Measurements from ENCODE around the gene PUS10.
"Not testable (repeated sequence)": the region's sequence is repeated elsewhere in the genome, so short reads cannot be mapped to it uniquely, and the experiment has no call there.

Gene PUS10

GRCh38 chr2:61017556-61018317 lies at the start of gene PUS10, which contains the start of gene PEX13:
PUS10 (minus strand) TSS chr2:61018255; CDS start chr2:61011890, 6,365 bp downstream.
PEX13 (plus strand) TSS chr2:61017720; CDS start chr2:61017760, 40 bp downstream.
- Mint-ChIP-seq H3K4me1 (ENCODE audit: low read depth) (peaks cover 60% of the 10 kb centered on the region), H3K9me3 (no peaks in the 10 kb centered on the region), H3K4me3 (peak within 1 kb of the TSS; percentile 97), H3K27ac (peak within 1 kb of the TSS; percentile 98), H3K27me3 (no peaks in the 10 kb centered on the region), H3K36me3 (ENCODE audit: low read depth) (peaks cover 45% of the 10 kb centered on the region)
- DNase-seq: peak; percentile 85

GRCh38 chr2:61065714-61066709 lies 48.0 kb upstream of the PUS10 start, which contains the start of gene SANBR:
SANBR (plus strand) TSS chr2:61065871; CDS start chr2:61070351, 4,480 bp downstream.
- H3K4me1 Mint-ChIP-seq (ENCODE audit: low read depth): peaks cover 11% of the 10 kb centered on the region
- no peaks in the 10 kb centered on the region for H3K9me3 Mint-ChIP-seq
- H3K4me3 Mint-ChIP-seq: peak within 1 kb of the TSS; percentile 85
- no peaks in the 10 kb centered on the region for H3K27me3 Mint-ChIP-seq
- H3K27ac Mint-ChIP-seq: peak within 1 kb of the TSS; percentile 87
- peaks cover 1% of the 10 kb centered on the region for H3K36me3 Mint-ChIP-seq (ENCODE audit: low read depth)
- DNase-seq: peak; percentile 87

DNA sequence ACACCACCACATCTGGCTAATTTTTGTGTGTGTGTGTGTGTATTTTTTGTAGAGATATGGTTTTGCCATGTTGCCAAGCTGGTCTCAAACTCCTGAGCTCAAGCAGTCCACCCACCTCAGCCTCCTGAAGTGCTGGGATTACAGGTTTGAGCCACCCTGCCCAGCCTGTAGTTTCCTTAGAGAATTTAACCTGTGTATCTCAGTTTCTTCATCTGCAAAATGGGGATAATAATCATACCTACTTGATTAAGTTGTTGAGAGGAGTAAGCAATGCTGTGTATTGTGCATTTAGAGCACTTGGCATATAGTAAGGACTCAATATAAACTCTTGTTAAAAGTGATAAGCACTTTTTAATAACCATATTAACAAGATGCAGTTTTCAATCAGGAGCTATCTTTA lies 41.3 kb upstream of the PUS10 start:
- no peaks in the 10 kb centered on the region for H3K9me3 Mint-ChIP-seq
- no peak for DNase-seq
- H3K27ac Mint-ChIP-seq: no peak overlapping the region
- H3K4me1 Mint-ChIP-seq (ENCODE audit: low read depth): peaks cover 2% of the 10 kb centered on the region
- H3K27me3 Mint-ChIP-seq: no peaks in the 10 kb centered on the region
- H3K36me3 Mint-ChIP-seq (ENCODE audit: low read depth): peaks cover 15% of the 10 kb centered on the region
- H3K4me3 Mint-ChIP-seq: no peak overlapping the region

- Mint-ChIP-seq H3K9me3 (no peaks in the 10 kb centered on the region), H3K27ac (no peak overlapping the region), H3K4me3 (no peak overlapping the region)
These were observed 39.5 kb upstream of the PUS10 start for GRCh38 chr2:61057562-61057961.

DNA sequence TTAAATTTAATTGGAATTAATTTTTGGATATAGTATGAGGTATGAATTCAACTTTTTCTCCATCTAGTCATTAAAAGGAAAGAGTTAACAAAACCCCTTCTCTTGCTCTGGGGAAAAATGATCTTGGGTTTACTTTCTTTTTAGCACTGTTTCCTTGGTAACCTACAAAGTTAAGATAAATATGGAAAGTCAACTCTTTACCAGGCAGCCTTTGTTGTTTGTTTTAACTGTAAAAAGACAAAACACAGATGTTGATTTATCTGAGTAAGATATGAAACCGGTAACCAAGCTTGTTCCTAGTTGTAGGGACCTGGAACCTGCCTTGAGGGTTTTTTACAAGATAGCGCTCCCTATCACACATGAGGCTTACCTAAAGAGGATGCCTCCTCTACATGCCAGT lies 37.5 kb upstream of the PUS10 start:
- peaks cover 30% of the 10 kb centered on the region for H3K36me3 Mint-ChIP-seq (ENCODE audit: low read depth)
- no peak overlapping the region for H3K4me3 Mint-ChIP-seq
- no peaks in the 10 kb centered on the region for H3K27me3 Mint-ChIP-seq
- H3K27ac Mint-ChIP-seq: no peak overlapping the region
- H3K4me1 Mint-ChIP-seq (ENCODE audit: low read depth): peaks cover 2% of the 10 kb centered on the region
- DNase-seq: no peak
- H3K9me3 Mint-ChIP-seq: no peaks in the 10 kb centered on the region

More at GRCh38 chr2:61057562-61057961, 39.5 kb upstream of the PUS10 start:
- Mint-ChIP-seq H3K4me1 (ENCODE audit: low read depth) (peaks cover 2% of the 10 kb centered on the region), H3K36me3 (ENCODE audit: low read depth) (peaks cover 21% of the 10 kb centered on the region), H3K27me3 (no peaks in the 10 kb centered on the region)
- DNase-seq: no peak

- Mint-ChIP-seq H3K36me3 (ENCODE audit: low read depth) (peaks cover 74% of the 10 kb centered on the region), H3K4me1 (ENCODE audit: low read depth) (peaks cover 21% of the 10 kb centered on the region)
These were observed 27.9 kb upstream of the PUS10 start for GRCh38 chr2:61045999-61046398.

DNA sequence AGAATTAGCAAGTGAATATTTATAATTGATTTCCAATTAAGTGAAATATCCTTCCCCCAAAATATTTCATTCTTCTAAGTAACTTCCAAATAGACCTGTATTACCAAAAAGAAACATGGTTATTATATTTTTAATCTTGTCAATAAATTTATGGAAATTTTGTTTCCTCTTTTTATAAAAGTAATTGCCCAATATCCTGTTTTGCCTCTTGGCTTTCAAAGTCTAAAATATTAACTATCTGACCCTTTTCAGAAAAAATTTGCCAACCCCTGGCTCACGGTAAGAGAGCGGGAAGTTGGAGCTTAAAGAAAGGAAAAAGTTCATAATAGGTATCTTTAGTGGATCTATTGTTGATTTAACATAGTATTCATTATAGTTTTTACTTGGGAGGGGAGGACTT lies 27.2 kb upstream of the PUS10 start:
- peaks cover 68% of the 10 kb centered on the region for H3K36me3 Mint-ChIP-seq (ENCODE audit: low read depth)
- H3K27me3 Mint-ChIP-seq: no peaks in the 10 kb centered on the region
- no peak overlapping the region for H3K27ac Mint-ChIP-seq
- peaks cover 23% of the 10 kb centered on the region for H3K4me1 Mint-ChIP-seq (ENCODE audit: low read depth)
- H3K9me3 Mint-ChIP-seq: no peaks in the 10 kb centered on the region
- DNase-seq: no peak
- no peak overlapping the region for H3K4me3 Mint-ChIP-seq

More at GRCh38 chr2:61045999-61046398, 27.9 kb upstream of the PUS10 start:
- Mint-ChIP-seq H3K4me3 (no peak overlapping the region), H3K27me3 (no peaks in the 10 kb centered on the region), H3K9me3 (no peaks in the 10 kb centered on the region), H3K27ac (no peak overlapping the region)
- DNase-seq: no peak

DNA sequence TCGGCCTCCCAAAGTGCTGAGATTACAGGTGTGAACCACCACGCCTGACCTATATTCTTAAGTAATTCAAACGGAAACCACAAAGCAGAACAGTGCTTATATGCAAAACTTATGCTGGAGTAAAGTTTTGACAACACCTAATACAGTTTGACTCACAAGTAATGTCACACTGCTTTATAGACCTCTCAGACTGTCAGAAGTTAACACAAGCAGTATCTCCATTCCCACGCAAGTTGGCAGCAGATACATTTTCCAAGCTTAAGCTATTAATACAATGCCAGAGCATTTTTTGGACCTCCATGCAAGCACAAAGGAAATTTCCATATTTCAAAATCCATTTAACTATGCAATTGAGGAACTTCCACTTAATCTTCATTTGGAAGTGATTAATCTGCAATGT lies 26.6 kb upstream of the PUS10 start:
- Mint-ChIP-seq H3K4me1 (ENCODE audit: low read depth) (peaks cover 25% of the 10 kb centered on the region), H3K9me3 (no peaks in the 10 kb centered on the region), H3K27ac (no peak overlapping the region), H3K36me3 (ENCODE audit: low read depth) (peaks cover 64% of the 10 kb centered on the region), H3K4me3 (no peak overlapping the region), H3K27me3 (no peaks in the 10 kb centered on the region)
- no peak for DNase-seq

GRCh38 chr2:61042807-61043206 lies 24.8 kb upstream of the PUS10 start:
- peaks cover 26% of the 10 kb centered on the region for H3K4me1 Mint-ChIP-seq (ENCODE audit: low read depth)
- H3K4me3 Mint-ChIP-seq: no peak overlapping the region
- DNase-seq: no peak
- H3K36me3 Mint-ChIP-seq (ENCODE audit: low read depth): peaks cover 47% of the 10 kb centered on the region
- H3K27me3 Mint-ChIP-seq: no peaks in the 10 kb centered on the region
- no peak overlapping the region for H3K27ac Mint-ChIP-seq
- peaks cover 7% of the 10 kb centered on the region for H3K9me3 Mint-ChIP-seq

GRCh38 chr2:61036643-61037042 lies 18.6 kb upstream of the PUS10 start:
- not testable (repeated sequence) for H3K27me3 Mint-ChIP-seq, H3K4me3 Mint-ChIP-seq, DNase-seq, H3K27ac Mint-ChIP-seq
- Mint-ChIP-seq H3K36me3 (ENCODE audit: low read depth) (peaks cover 50% of the 10 kb centered on the region), H3K4me1 (ENCODE audit: low read depth) (peaks cover 12% of the 10 kb centered on the region), H3K9me3 (peaks cover 10% of the 10 kb centered on the region)

DNA sequence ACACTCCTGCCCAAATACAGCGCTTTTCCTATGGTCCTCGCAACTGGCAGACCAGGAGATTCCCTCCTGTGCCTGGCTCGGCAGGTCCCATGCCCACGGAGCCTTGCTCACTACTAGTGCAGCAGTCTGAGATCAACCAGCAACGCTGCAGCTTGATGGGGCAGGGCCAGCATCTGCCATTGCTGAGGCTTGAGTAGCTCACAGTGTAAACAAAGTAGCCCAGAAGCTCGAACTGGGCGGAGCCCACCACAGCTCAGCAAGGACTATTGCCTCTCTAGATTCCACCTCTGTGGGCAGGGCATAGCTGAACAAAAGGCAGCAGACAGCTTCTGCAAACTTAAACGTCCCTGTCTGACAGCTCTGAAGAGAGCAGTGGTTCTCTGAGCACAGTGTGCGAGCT lies 16.5 kb upstream of the PUS10 start:
- Mint-ChIP-seq H3K36me3 (ENCODE audit: low read depth) (peaks cover 56% of the 10 kb centered on the region), H3K9me3 (peaks cover 10% of the 10 kb centered on the region)
- not testable (repeated sequence) for H3K4me3 Mint-ChIP-seq; DNase-seq; H3K27ac Mint-ChIP-seq; H3K27me3 Mint-ChIP-seq; H3K4me1 Mint-ChIP-seq (ENCODE audit: low read depth)

- peaks cover 8% of the 10 kb centered on the region for H3K4me1 Mint-ChIP-seq (ENCODE audit: low read depth)
- no peak overlapping the region for H3K4me3 Mint-ChIP-seq
- peaks cover 48% of the 10 kb centered on the region for H3K36me3 Mint-ChIP-seq (ENCODE audit: low read depth)
- no peak for DNase-seq
- no peak overlapping the region for H3K27ac Mint-ChIP-seq
- no peaks in the 10 kb centered on the region for H3K9me3 Mint-ChIP-seq
- H3K27me3 Mint-ChIP-seq: no peaks in the 10 kb centered on the region
These were observed 11.5 kb upstream of the PUS10 start for GRCh38 chr2:61029533-61029932.

GRCh38 chr2:61023670-61024069 lies 5.6 kb upstream of the PUS10 start:
- H3K36me3 Mint-ChIP-seq (ENCODE audit: low read depth): peaks cover 51% of the 10 kb centered on the region
- H3K4me3 Mint-ChIP-seq: no peak overlapping the region
- H3K27ac Mint-ChIP-seq: no peak overlapping the region
- no peak for DNase-seq
- peaks cover 42% of the 10 kb centered on the region for H3K4me1 Mint-ChIP-seq (ENCODE audit: low read depth)
- H3K27me3 Mint-ChIP-seq: no peaks in the 10 kb centered on the region
- H3K9me3 Mint-ChIP-seq: no peaks in the 10 kb centered on the region

DNA sequence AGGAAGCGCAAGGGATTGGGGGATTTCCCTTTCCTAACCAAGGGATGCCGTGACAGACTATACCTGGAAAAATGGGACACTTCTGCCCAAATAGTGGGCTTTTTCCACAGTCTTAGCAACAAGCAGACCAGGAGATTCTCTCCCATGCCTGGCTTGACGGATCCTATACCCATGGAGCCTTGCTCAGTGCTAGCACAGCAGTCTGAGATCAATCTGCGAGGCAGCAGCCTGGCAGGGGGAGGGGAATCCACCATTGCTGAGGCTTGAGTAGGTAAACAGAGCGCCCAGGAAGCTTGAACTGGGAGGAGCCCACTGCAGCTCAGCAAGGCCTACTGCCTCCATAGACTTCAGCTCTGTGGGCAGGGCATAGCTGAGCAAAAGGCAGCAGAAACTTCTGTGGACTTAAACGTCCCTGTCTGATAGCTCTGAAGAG lies 3.2 kb upstream of the PUS10 start:
- H3K36me3 Mint-ChIP-seq (ENCODE audit: low read depth): peaks cover 63% of the 10 kb centered on the region
- no peak overlapping the region for H3K4me3 Mint-ChIP-seq
- no peak overlapping the region for H3K27ac Mint-ChIP-seq

More for the DNA sequence above, 3.2 kb upstream of the PUS10 start:
- Mint-ChIP-seq H3K4me1 (ENCODE audit: low read depth) (peaks cover 48% of the 10 kb centered on the region), H3K27me3 (no peaks in the 10 kb centered on the region), H3K9me3 (no peaks in the 10 kb centered on the region)
- DNase-seq: no peak
